GM21786 (cell line): ENCODE data around the gene MRPS18A.

ENCODE experiments used
- ATAC-seq: cut with Tn5 transposase; IDR thresholded peaks from one replicate; pipeline ENCODE4 v1.9.1; 2021; ENCODE audit not compliant: unreplicated experiment

The MRPS18A gene

DNA sequence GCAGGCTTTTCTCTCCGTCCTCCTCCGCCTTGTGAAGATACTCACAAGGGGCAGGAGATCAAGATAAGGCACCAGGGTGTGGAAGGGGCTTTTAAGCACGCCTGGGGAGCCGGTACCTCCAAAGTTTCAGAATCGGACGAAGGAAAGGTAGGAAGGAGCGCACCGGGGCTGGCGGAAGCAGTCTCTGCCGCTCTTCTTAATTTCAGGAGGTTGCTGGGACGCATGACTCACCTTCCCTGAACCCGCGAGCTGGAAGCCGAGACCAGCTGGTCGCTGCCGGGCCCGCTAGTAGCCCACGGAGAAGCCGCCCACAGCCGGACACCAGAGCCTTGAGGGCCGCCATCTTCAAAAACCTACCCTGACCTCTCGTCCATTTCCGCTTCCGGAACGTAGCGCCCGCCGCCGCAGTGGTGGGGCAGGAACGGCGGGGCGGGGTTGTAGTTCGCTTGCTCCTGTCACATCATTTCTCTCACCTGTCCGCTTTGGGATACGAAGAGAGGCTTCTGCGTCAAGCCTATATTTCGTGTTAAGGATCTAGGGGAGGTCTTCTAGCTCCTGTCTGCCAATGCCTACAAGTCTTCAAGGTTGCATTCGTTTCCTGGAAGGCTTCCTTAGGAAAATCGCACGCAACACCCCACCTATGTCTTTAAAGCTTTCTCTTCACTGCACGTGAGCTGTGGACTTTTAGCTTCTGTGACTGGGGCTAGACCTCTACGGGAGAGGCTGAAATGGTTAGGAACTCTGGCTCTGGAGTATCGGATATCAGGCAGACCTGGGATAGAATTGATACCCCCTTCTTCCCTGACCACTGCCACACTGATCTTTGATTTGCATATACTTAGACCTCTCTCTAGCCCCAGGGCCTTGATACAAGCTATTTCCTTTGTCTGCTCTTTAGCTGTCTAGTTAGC, at the start of gene MRPS18A:
TSS of gene MRPS18A (minus strand) at position 355 of the 911 bp plus-strand sequence. CDS start at position 343, 12 bp downstream.
- peak; percentile 87 for ATAC-seq

- no peak for ATAC-seq
Observed at GRCh38 chr6:43736844-43737243, 49.3 kb upstream of the MRPS18A start.

DNA sequence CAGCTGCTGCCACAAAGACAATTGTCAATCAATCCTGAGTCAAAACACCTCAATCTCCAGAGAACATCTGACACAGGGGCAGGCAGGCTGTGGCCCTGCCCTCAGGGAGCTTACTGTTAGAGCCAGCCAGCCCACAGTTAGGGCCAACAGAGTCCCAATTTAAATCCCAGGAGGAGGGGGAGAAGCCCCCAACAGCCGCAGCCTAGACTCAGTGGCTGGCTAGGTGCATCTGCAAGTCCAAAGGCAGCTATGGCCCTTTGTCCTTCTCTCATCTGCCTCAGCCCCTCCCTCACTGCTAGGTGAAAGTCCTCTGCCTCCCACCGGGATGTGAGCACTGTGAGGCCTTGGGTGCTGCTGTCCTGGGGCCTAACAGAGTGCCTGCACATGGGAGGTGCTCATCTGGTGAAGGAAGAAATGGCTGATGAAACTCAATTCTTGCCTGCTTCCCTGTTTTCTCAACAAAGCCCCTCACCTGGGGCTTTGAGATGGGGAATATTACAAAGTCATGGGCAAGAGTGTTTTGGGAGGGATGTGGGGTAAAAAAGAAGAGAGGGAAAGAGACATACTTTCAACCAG, 48.7 kb upstream of the MRPS18A start:
- ATAC-seq: no peak

- ATAC-seq: no peak
Observed at GRCh38 chr6:43735642-43736199, 48.1 kb upstream of the MRPS18A start.

GRCh38 chr6:43734294-43734665, 46.7 kb upstream of the MRPS18A start:
- ATAC-seq: peak; percentile 20

DNA sequence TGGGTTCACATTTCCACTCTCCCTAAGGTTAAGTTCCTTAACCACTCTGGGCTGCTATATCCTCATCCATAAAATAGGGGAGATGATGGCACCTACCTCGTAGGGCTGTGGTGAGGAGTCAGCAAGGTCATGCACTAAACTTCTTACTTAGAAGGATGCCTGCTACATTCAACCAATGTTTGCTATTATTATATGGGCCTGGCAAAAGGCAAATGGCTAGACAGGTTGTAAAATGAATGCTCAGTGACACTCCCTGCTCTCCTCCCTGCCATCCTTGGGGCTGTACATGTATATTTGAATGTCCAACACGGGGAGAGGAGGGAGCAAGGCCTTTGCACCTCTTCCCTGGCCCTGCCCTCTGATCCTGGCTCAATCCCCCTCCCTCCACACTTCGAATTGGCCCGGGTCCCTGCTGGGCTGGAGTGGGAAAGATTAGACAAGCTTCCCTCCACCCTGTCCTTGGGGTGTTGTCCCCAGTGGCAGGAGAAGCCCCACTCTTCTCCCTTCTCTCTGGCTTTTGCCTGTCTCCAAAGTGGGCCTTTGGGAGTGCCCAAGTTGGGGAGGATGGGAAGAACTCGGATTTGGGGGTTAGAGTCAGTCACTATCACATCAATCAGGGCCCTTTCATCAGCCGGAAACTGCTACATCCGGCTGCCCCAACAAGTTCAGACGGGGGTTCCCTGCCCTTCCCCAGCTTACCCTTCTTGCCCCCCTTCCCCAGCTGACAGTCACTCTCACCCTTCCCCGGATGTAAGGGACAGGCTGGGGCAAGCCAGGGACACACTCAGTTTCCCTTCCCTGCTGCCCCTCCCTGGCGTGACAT, 46.1 kb upstream of the MRPS18A start:
- peak; percentile 60 for ATAC-seq

DNA sequence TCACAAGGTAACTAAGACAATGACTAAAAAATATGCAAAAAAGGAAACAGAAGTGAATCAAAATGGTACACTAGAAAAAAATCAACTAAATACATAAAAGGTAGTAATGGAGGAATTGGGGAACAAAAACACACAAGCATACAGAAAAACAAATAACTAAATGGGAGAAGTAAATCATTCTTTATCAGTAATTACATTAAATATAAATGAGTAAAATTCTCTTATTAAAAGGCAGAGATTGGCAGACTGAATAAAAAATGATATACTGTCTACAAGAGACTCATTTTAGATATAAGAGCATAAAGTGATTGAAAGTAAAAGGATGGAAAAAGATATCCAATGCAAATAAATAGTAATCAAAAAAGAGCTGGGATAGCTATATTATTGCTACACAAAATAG, 43.0 kb upstream of the MRPS18A start:
- ATAC-seq: no peak

DNA sequence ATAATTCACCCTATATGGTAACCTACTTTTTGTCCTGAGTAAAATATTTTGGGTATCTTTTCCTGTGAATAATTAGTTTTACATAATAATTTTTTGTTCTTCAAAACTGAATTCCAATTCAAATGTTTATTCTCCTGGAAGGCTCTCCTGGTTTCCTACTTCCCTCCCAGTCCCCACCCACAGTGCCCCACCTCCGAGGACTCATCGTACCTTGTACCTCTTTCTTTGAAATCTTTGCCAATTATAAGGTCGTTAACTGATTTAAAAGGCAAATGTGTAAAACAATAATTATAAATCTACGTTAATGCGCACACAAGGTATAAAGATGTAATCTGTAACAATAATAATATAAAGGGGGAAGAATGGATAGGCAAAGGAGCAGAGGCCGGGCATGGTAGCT, 41.9 kb upstream of the MRPS18A start:
- no peak for ATAC-seq

DNA sequence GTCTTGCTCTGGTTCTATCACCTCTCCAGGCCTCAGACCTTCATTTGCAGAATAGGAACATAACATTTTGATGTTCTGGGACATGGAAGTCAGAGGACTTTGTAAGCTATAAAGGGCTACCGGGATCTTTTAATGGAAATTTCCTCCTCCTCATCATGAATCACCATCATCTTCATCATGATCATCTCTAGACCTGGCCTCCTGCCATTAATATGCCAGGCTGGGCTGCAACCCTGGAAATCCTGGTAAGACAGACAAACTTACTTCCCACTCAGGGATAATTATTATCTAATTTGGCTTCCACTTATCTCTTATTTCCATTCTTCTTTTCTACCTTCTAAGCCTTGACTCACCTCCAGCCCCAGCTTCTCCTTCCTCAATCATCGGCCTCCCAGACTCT, 41.0 kb upstream of the MRPS18A start:
- no peak for ATAC-seq

GRCh38 chr6:43727634-43728033, 40.0 kb upstream of the MRPS18A start:
- no peak for ATAC-seq

GRCh38 chr6:43725643-43726580, 38.3 kb upstream of the MRPS18A start:
- ATAC-seq: no peak

GRCh38 chr6:43724914-43725642, 37.5 kb upstream of the MRPS18A start:
- peak; percentile 69 for ATAC-seq

- ATAC-seq: no peak
Observed at GRCh38 chr6:43724354-43724753, 36.8 kb upstream of the MRPS18A start.

- ATAC-seq: peak; percentile 67
Observed at GRCh38 chr6:43723737-43724295, 36.2 kb upstream of the MRPS18A start.

DNA sequence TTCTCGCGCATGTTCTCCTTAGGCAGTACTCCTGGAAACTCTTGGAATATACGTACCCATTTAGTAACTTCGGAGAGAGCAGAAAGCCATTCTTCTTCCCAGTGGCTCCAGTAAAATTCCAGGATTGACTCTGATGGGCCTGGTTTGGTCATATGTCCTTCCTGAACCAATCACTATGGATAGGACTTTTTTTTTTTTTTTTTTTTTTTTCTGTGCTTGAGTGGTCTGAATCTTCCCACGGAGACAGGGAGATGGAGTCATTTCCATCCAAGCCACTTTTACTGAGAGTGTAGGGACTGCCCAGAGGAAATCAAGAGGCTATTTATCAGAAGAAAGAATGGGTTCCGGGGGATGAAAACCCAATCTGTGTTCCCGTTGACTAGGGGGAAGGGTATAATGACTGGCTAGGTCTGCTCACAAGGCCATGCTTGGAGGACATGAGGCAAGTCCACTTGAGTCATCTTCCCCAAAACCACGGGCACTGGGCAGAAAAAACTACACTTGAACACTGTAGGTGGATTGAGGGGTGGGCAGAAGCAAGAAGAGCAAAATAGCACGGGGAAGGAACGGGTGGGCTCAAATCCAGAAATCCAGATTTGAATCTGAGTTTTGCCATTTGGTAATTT, 35.4 kb upstream of the MRPS18A start:
- ATAC-seq: no peak

- ATAC-seq: no peak
Observed at GRCh38 chr6:43720999-43721398, 33.4 kb upstream of the MRPS18A start.

GRCh38 chr6:43719511-43719910, 31.9 kb upstream of the MRPS18A start:
- ATAC-seq: no peak

DNA sequence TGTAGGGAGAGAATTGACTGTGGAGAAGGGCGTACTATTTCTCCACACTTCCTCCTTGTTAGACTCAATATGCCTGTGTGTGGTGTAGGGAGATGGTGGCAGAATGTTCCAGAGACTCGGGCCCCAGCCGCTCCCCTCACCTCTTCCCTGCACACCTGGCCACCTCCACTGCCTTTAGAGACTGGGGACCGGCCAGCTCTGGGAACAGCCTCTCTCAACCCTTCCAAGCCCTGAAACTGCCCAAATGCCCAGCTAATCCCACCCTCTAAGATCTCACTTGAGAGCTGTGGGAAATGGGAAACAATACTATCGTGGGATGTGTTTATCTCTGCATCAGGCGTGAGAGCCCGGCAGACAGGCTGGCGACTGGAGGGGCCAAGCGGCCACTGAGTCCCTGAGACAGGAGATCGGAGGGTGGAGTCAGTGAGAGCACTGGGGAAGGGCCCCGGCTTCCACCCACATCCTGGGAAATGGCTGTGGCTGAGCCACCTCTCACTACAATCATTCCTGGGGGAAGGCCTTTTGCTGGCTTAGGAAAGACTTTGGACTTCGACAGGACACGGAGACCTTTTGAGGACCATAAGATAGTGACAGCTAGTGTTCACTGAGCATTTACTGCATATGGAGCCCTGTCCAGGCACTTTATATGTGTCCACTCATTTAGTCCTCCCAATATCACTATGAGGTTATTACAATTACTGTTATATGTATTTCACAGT, 31.0 kb upstream of the MRPS18A start:
- ATAC-seq: no peak
